GM19238 (cell line): ENCODE results near the gene LMF1.
"Not testable (repeated sequence)": the region's sequence is repeated elsewhere in the genome, so short reads cannot be mapped to it uniquely, and the experiment has no call there.

Experiments
- DNase-seq: peaks from one replicate; pipeline ENCODE4 v3.0.0; 2011; ENCODE audit warnings: low spot score; ENCODE audit not compliant: insufficient read length

The LMF1 gene

GRCh38 chr16:897200-897543, 73.6 kb downstream of the LMF1 start:
- no peak for DNase-seq

GRCh38 chr16:896261-897199, 74.3 kb downstream of the LMF1 start:
- DNase-seq, result no peak

- DNase-seq, result no peak
These were observed 75.4 kb downstream of the LMF1 start for GRCh38 chr16:895371-895770.

GRCh38 chr16:894841-895240, 75.9 kb downstream of the LMF1 start:
- no peak for DNase-seq

GRCh38 chr16:894136-894535, 76.6 kb downstream of the LMF1 start:
- no peak for DNase-seq

- DNase-seq, result no peak
These were observed 77.4 kb downstream of the LMF1 start for GRCh38 chr16:893360-893759.

- DNase-seq, result no peak
These were observed 78.1 kb downstream of the LMF1 start for GRCh38 chr16:892536-893255.

GRCh38 chr16:892006-892405, 78.8 kb downstream of the LMF1 start:
- no peak for DNase-seq

GRCh38 chr16:891353-891740, 79.4 kb downstream of the LMF1 start:
- DNase-seq, result no peak

- DNase-seq, result no peak
These were observed 80.0 kb downstream of the LMF1 start for GRCh38 chr16:890716-891352.

- DNase-seq, result no peak
These were observed 80.6 kb downstream of the LMF1 start for GRCh38 chr16:890217-890616.

GRCh38 chr16:889586-889985, 81.2 kb downstream of the LMF1 start:
- no peak for DNase-seq

GRCh38 chr16:888901-889570, 81.7 kb downstream of the LMF1 start:
- DNase-seq, result no peak

- not testable (repeated sequence) for DNase-seq
These were observed 82.3 kb downstream of the LMF1 start for GRCh38 chr16:888456-888855.

GRCh38 chr16:887846-888245, 82.9 kb downstream of the LMF1 start:
- no peak for DNase-seq

- DNase-seq, result no peak
These were observed 83.7 kb downstream of the LMF1 start for GRCh38 chr16:886802-887731.

- DNase-seq, result no peak
These were observed 84.7 kb downstream of the LMF1 start for GRCh38 chr16:886084-886543.

- DNase-seq, result no peak
These were observed 85.4 kb downstream of the LMF1 start for GRCh38 chr16:885391-885790.

- no peak for DNase-seq
These were observed 86.6 kb downstream of the LMF1 start for GRCh38 chr16:884232-884631.

- no peak for DNase-seq
These were observed 87.0 kb downstream of the LMF1 start for GRCh38 chr16:883781-884180.

- DNase-seq, result no peak
These were observed 87.4 kb downstream of the LMF1 start for GRCh38 chr16:883340-883739.
